B cell (primary cell): ENCODE data around the gene SPTB. TPM values are rescaled to one million over a fixed set of nuclear protein-coding genes. Genes with fewer than 3 reads are reported as not detected.

ENCODE experiments used
- ATAC-seq: fragments of 200-7000 bp; cut with Tn5 transposase; one replicate; pipeline ENCODE4 v1.10.0; 2021; ENCODE audit warnings: low read depth, mild to moderate bottlenecking, moderate number of reproducible peaks, moderate library complexity
- CTCF ChIA-PET: fragments of 350-600 bp; sonication (Branson Sonifier 250); formaldehyde crosslinking; loops from one replicate; lab custom pipeline; 2021; ENCODE audit warnings: antibody characterized with exemption, inconsistent platforms; lab: Charles Lee
- POLR2A ChIA-PET: fragments of 350-600 bp; sonication (Branson Sonifier 250); formaldehyde crosslinking; loops from one replicate; lab custom pipeline; 2021; ENCODE audit warnings: antibody characterized with exemption; lab: Charles Lee
- DNase-seq: peaks from one replicate; pipeline ENCODE4 v3.0.0; 2013
- H2AFZ ChIP-seq: 2 replicates; pipeline ENCODE4 v1.6.1; 2012; ENCODE audit warnings: mild to moderate bottlenecking, low read depth, low read length; ENCODE audit not compliant: insufficient read depth, poor library complexity, severe bottlenecking
- H3K27ac ChIP-seq, 2 donors: 1 replicate in 1 of 2; 2 replicates in 1 of 2; pipeline ENCODE4 v1.5.1; 2012 to 2013; ENCODE audit warnings: low read length in 2 of 2, mild to moderate bottlenecking in 2 of 2, moderate library complexity in 1 of 2
- H3K27me3 ChIP-seq, 4 experiments: fragments of 200-600 bp in 1 of 4; sonication (generic) in 1 of 4; replicated peaks in 1 of 4; 1 replicate in 2 of 4; 2 replicates in 2 of 4; pipeline versions ENCODE4 v1.6.1 to v1.7.0; 2013 to 2016; ENCODE audit warnings: low read length in 3 of 4, mild to moderate bottlenecking in 2 of 4, mixed read lengths in 1 of 4, moderate library complexity in 1 of 4; ENCODE audit not compliant: insufficient read depth in 4 of 4, control insufficient read depth in 3 of 4; ENCODE audit errors: control extremely low read depth in 1 of 4
- H3K36me3 ChIP-seq, 2 experiments: replicated peaks in 1 of 2; 1 replicate in 1 of 2; 2 replicates in 1 of 2; pipeline versions ENCODE4 v1.6.1 to v1.7.1; 2013; ENCODE audit warnings: low read length in 1 of 2; ENCODE audit not compliant: insufficient read depth in 2 of 2, control insufficient read depth in 1 of 2; ENCODE audit errors: control extremely low read depth in 1 of 2, extremely low read depth in 1 of 2
- H3K4me1 ChIP-seq, 2 donors: fragments of 200-600 bp in 1 of 2; sonication (generic) in 1 of 2; 1 replicate in 1 of 2; 2 replicates in 1 of 2; pipeline versions ENCODE4 v1.5.1 to v1.6.1; 2013 to 2017; ENCODE audit warnings: low read length in 2 of 2; ENCODE audit not compliant: control insufficient read depth in 2 of 2, insufficient read depth in 2 of 2
- H3K4me2 ChIP-seq: replicated peaks from 2 replicates; pipeline ENCODE3; 2012; ENCODE audit warnings: mild to moderate bottlenecking, low read depth, low read length; ENCODE audit not compliant: poor library complexity, severe bottlenecking
- H3K4me3 ChIP-seq, 5 experiments: fragments of 200-600 bp in 1 of 5; sonication (generic) in 1 of 5; 1 replicate in 3 of 5; 2 replicates in 2 of 5; pipeline versions ENCODE4 v1.5.1 to v1.7.0; 2011 to 2016; ENCODE audit warnings: low read length in 4 of 5, mild to moderate bottlenecking in 4 of 5, low read depth in 2 of 5, control low read depth in 1 of 5, moderate library complexity in 1 of 5; ENCODE audit not compliant: insufficient read depth in 1 of 5; ENCODE audit errors: control extremely low read depth in 1 of 5, extremely low read depth in 1 of 5
- H3K79me2 ChIP-seq: fragments of 200-600 bp; sonication (generic); one replicate; pipeline ENCODE4 v1.6.0; 2016; ENCODE audit warnings: low read length; ENCODE audit not compliant: control insufficient read depth, insufficient read depth
- H3K9ac ChIP-seq: fragments of 200-600 bp; sonication (generic); 2 replicates; pipeline ENCODE4 v1.6.1; 2017; ENCODE audit warnings: mild to moderate bottlenecking, low read length, moderate library complexity
- H3K9me3 ChIP-seq, 3 donors: one replicate each; pipeline versions ENCODE4 v1.6.1 to v1.7.1; 2013; ENCODE audit warnings: low read length in 2 of 3; ENCODE audit not compliant: control insufficient read depth in 2 of 3, insufficient read depth in 1 of 3; ENCODE audit errors: control extremely low read depth in 1 of 3
- H4K20me1 ChIP-seq: 2 replicates; pipeline ENCODE4 v1.6.0; 2012; ENCODE audit warnings: mild to moderate bottlenecking, low read length; ENCODE audit not compliant: insufficient read depth, control insufficient read depth, poor library complexity, severe bottlenecking
- H3K27ac Mint-ChIP-seq: one replicate; pipeline ENCODE4 v1.8.0; 2021; ENCODE audit warnings: mixed read lengths
- H3K27me3 Mint-ChIP-seq: one replicate; pipeline ENCODE4 v1.8.0; 2021; ENCODE audit warnings: mixed read lengths
- H3K4me1 Mint-ChIP-seq: one replicate; pipeline ENCODE4 v1.8.0; 2021; ENCODE audit warnings: mixed read lengths
- H3K4me3 Mint-ChIP-seq: one replicate; pipeline ENCODE4 v1.8.0; 2021; ENCODE audit warnings: mixed read lengths
- H3K9me3 Mint-ChIP-seq: one replicate; pipeline ENCODE4 v1.8.0; 2022; ENCODE audit warnings: mixed read lengths; ENCODE audit not compliant: insufficient read depth
- EZH2 ChIP-seq: IDR thresholded peaks from 2 replicates; pipeline ENCODE4 v1.6.1; 2012; ENCODE audit warnings: borderline replicate concordance, low read depth, mild to moderate bottlenecking, moderate library complexity, low read length; ENCODE audit not compliant: insufficient read depth, poor library complexity, severe bottlenecking
- WGBS: methylation state at CpG from one replicate; pipeline ENCODE4 v1.1.5; 2013; ENCODE audit warnings: missing lambda C conversion rate; ENCODE audit not compliant: insufficient coverage; 5-methylcytosine and 5-hydroxymethylcytosine counted together
- intact Hi-C: fragments of 100-400 bp; cut with micrococcal nuclease; formaldehyde crosslinking; loops from one replicate; pipeline ENCODE4 v1.10.0; 2022
- polyA plus RNA-seq: library from polyadenylated mRNA; depleted of rRNA; stranded (reverse); fragments of >200 nt; gene quantifications from 2 replicates; pipeline ENCODE4 v1.2.3, GENCODE V29; 2012
- total RNA-seq, 2 donors: library from RNA; stranded (reverse); fragments of 120-200 nt in 1 of 2; gene quantifications; 1 replicate in 1 of 2; 2 replicates in 1 of 2; pipeline versions ENCODE4 v1.2.3 to v1.2.4, GENCODE V29; 2013 to 2022
- TF ChIP-seq, protein P1 (sequence below): fragments of 200-600 bp; IDR thresholded peaks from one replicate; pipeline ENCODE4 v1.8.0; 2022; ENCODE audit warnings: antibody characterized with exemption, mild to moderate bottlenecking

SPTB gene
- total and polyA plus RNA-seq, 2 donors (not counting 1 experiment from before 2014, with no cell fraction given), result 0.12 TPM; not detected in 1

DNA sequence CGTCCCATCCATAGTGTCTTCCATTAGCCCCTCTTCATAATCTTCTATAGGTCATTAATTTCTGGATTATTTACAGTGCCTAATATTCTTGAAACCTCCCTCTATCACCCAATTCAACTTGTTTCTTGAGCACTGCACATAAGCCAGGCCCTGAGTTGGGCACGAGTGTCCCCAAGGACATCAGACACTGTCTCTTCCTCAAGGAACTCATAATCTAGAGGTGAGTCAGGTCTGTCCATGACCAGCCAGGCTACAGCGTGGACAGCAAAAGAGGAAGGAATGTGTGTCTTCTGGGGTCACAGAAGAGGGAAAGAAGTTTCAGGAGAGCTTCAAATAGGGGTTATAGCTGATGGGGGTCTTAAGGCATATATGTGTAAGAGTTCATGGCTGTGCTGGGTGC is 12.5 kb downstream of the SPTB start:
- no peak overlapping the region for H3K4me3 ChIP-seq
- 89% methylated on average over 1 of the region's 3 CpGs for WGBS
- TF ChIP-seq, protein P1, sequence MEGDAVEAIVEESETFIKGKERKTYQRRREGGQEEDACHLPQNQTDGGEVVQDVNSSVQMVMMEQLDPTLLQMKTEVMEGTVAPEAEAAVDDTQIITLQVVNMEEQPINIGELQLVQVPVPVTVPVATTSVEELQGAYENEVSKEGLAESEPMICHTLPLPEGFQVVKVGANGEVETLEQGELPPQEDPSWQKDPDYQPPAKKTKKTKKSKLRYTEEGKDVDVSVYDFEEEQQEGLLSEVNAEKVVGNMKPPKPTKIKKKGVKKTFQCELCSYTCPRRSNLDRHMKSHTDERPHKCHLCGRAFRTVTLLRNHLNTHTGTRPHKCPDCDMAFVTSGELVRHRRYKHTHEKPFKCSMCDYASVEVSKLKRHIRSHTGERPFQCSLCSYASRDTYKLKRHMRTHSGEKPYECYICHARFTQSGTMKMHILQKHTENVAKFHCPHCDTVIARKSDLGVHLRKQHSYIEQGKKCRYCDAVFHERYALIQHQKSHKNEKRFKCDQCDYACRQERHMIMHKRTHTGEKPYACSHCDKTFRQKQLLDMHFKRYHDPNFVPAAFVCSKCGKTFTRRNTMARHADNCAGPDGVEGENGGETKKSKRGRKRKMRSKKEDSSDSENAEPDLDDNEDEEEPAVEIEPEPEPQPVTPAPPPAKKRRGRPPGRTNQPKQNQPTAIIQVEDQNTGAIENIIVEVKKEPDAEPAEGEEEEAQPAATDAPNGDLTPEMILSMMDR, result no peak
- TF ChIP-seq EZH2, result no peak
- no peaks in the 10 kb centered on the region for H3K79me2 ChIP-seq
- no peaks in the 10 kb centered on the region for H4K20me1 ChIP-seq
- ChIA-PET POLR2A (no interaction called here), CTCF (no interaction called here)
- no peak overlapping the region for H3K4me2 ChIP-seq
- H3K27me3 ChIP-seq, result peaks cover 0 to 5% (median 2%) of the 10 kb centered on the region in 4 experiments
- H3K27ac Mint-ChIP-seq, result no peak overlapping the region
- no peak for DNase-seq
- H3K9ac ChIP-seq, result no peak overlapping the region
- no peak overlapping the region for H2AFZ ChIP-seq
- no peaks in the 10 kb centered on the region for H3K9me3 Mint-ChIP-seq
- peaks cover 6% of the 10 kb centered on the region for H3K4me1 Mint-ChIP-seq
- intact Hi-C loops, result no loop called here
- H3K4me3 Mint-ChIP-seq, result no peak overlapping the region
- H3K27ac ChIP-seq, result no peak overlapping the region
- H3K27me3 Mint-ChIP-seq, result peaks cover 21% of the 10 kb centered on the region
- no peaks in the 10 kb centered on the region for H3K9me3 ChIP-seq
- peaks cover 3 to 4% of the 10 kb centered on the region in 2 donors for H3K4me1 ChIP-seq
- H3K36me3 ChIP-seq, result no peaks in the 10 kb centered on the region
- ATAC-seq, result no peak

DNA sequence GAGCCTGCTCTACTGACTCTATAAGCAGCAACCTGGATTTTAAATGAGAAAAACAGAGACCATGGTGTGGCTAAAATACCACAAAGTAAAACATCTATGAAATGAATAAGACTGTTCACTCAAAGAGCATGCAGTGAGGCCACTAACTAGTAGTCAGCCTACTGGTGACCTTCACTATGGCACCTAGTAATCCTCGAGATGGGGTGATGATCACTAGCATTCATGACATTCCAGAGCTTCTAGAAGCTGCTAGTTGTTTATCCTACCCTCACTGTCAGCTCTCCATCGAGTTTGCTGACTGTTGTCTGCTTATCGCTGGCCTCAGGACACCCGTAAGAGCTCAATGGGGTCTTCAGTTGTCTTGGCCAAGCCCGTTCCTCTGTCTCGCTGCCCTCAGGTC is 13.7 kb downstream of the SPTB start:
- ChIA-PET CTCF (no interaction called here), POLR2A (no interaction called here)
- intact Hi-C loops, result no loop called here

More for the DNA sequence above, 13.7 kb downstream of the SPTB start:
- no peak overlapping the region for H2AFZ ChIP-seq
- no peaks in the 10 kb centered on the region for H3K9me3 ChIP-seq
- peaks cover 0 to 4% (median 2%) of the 10 kb centered on the region in 4 experiments for H3K27me3 ChIP-seq
- no peak overlapping the region for H3K4me2 ChIP-seq
- no peaks in the 10 kb centered on the region for H4K20me1 ChIP-seq
- H3K4me1 ChIP-seq, result peaks cover 3 to 4% of the 10 kb centered on the region in 2 donors
- ATAC-seq (no peak), DNase-seq (no peak)
- TF ChIP-seq, protein P1, result no peak
- TF ChIP-seq EZH2, result no peak
- 85% methylated on average over 6 of the region's 6 CpGs for WGBS
- Mint-ChIP-seq H3K4me3 (no peak overlapping the region), H3K9me3 (no peaks in the 10 kb centered on the region), H3K27me3 (peaks cover 26% of the 10 kb centered on the region), H3K4me1 (peaks cover 6% of the 10 kb centered on the region), H3K27ac (no peak overlapping the region)
- no peaks in the 10 kb centered on the region for H3K36me3 ChIP-seq
- no peak overlapping the region for H3K27ac ChIP-seq
- H3K4me3 ChIP-seq, result no peak overlapping the region
- H3K79me2 ChIP-seq, result no peaks in the 10 kb centered on the region
- no peak overlapping the region for H3K9ac ChIP-seq
